ENCODE measurements around the gene CYP24A1.
"Not testable (repeated sequence)": the region's sequence is repeated elsewhere in the genome, so short reads cannot be mapped to it uniquely, and the experiment has no call there.

CYP24A1 gene

GRCh38 chr20:54131675-54132611 is 41.8 kb downstream of the CYP24A1 start:
- peak overlapping the region; percentile 93 for H3K27ac ChIP-seq (ENCODE audit: low read depth, low read length)
- no peaks in the 10 kb centered on the region for H3K36me3 ChIP-seq (ENCODE audit: insufficient read depth, low read length)
- peaks cover 40% of the 10 kb centered on the region for H3K4me1 ChIP-seq (ENCODE audit: control insufficient read depth, insufficient read depth, low read length, unreplicated experiment)
- peak overlapping the region; percentile 35 for H3K4me3 ChIP-seq (ENCODE audit: low read depth, low read length)
- no peak overlapping the region for H2AFZ ChIP-seq (ENCODE audit: low read length, unreplicated experiment)
- H3K27me3 ChIP-seq (ENCODE audit: insufficient read depth, low read length), result no peaks in the 10 kb centered on the region
- no peaks in the 10 kb centered on the region for H3K79me2 ChIP-seq (ENCODE audit: control insufficient read depth, insufficient read depth, low read length, unreplicated experiment)

- H3K79me2 ChIP-seq (ENCODE audit: control insufficient read depth, insufficient read depth, low read length, unreplicated experiment); H3K36me3 ChIP-seq (ENCODE audit: insufficient read depth, low read length); H3K4me3 ChIP-seq (ENCODE audit: low read depth, low read length); H3K27me3 ChIP-seq (ENCODE audit: insufficient read depth, low read length); H3K27ac ChIP-seq (ENCODE audit: low read depth, low read length); H2AFZ ChIP-seq (ENCODE audit: low read length, unreplicated experiment): not testable (repeated sequence)
- H3K4me1 ChIP-seq (ENCODE audit: control insufficient read depth, insufficient read depth, low read length, unreplicated experiment), result peaks cover 40% of the 10 kb centered on the region
Observed at GRCh38 chr20:54131125-54131524, 42.7 kb downstream of the CYP24A1 start.

- H2AFZ ChIP-seq (ENCODE audit: low read length, unreplicated experiment), result no peak overlapping the region
- H3K27ac ChIP-seq (ENCODE audit: low read depth, low read length), result no peak overlapping the region
- peaks cover 34% of the 10 kb centered on the region for H3K4me1 ChIP-seq (ENCODE audit: control insufficient read depth, insufficient read depth, low read length, unreplicated experiment)
- H3K36me3 ChIP-seq (ENCODE audit: insufficient read depth, low read length), result no peaks in the 10 kb centered on the region
- H3K79me2 ChIP-seq (ENCODE audit: control insufficient read depth, insufficient read depth, low read length, unreplicated experiment), result no peaks in the 10 kb centered on the region
- H3K4me3 ChIP-seq (ENCODE audit: low read depth, low read length), result no peak overlapping the region
- no peaks in the 10 kb centered on the region for H3K27me3 ChIP-seq (ENCODE audit: insufficient read depth, low read length)
Observed at GRCh38 chr20:54129350-54129749, 44.4 kb downstream of the CYP24A1 start.

- peaks cover 31% of the 10 kb centered on the region for H3K4me1 ChIP-seq (ENCODE audit: control insufficient read depth, insufficient read depth, low read length, unreplicated experiment)
- H3K27ac ChIP-seq (ENCODE audit: low read depth, low read length), result no peak overlapping the region
- H3K4me3 ChIP-seq (ENCODE audit: low read depth, low read length), result no peak overlapping the region
- no peaks in the 10 kb centered on the region for H3K27me3 ChIP-seq (ENCODE audit: insufficient read depth, low read length)
- no peak overlapping the region for H2AFZ ChIP-seq (ENCODE audit: low read length, unreplicated experiment)
- no peaks in the 10 kb centered on the region for H3K79me2 ChIP-seq (ENCODE audit: control insufficient read depth, insufficient read depth, low read length, unreplicated experiment)
- no peaks in the 10 kb centered on the region for H3K36me3 ChIP-seq (ENCODE audit: insufficient read depth, low read length)
Observed at GRCh38 chr20:54127855-54128574, 45.8 kb downstream of the CYP24A1 start.

- Histone ChIP-seq H3K27ac (ENCODE audit: low read depth, low read length) (no peak overlapping the region), H3K4me3 (ENCODE audit: low read depth, low read length) (no peak overlapping the region), H3K4me1 (ENCODE audit: control insufficient read depth, insufficient read depth, low read length, unreplicated experiment) (peaks cover 36% of the 10 kb centered on the region), H3K36me3 (ENCODE audit: insufficient read depth, low read length) (no peaks in the 10 kb centered on the region), H2AFZ (ENCODE audit: low read length, unreplicated experiment) (no peak overlapping the region), H3K79me2 (ENCODE audit: control insufficient read depth, insufficient read depth, low read length, unreplicated experiment) (no peaks in the 10 kb centered on the region), H3K27me3 (ENCODE audit: insufficient read depth, low read length) (no peaks in the 10 kb centered on the region)
Observed at GRCh38 chr20:54126806-54127655, 46.8 kb downstream of the CYP24A1 start.

GRCh38 chr20:54126328-54126727 is 47.5 kb downstream of the CYP24A1 start:
- peaks cover 36% of the 10 kb centered on the region for H3K4me1 ChIP-seq (ENCODE audit: control insufficient read depth, insufficient read depth, low read length, unreplicated experiment)
- not testable (repeated sequence) for H3K27ac ChIP-seq (ENCODE audit: low read depth, low read length)

GRCh38 chr20:54123587-54124180 is 50.1 kb downstream of the CYP24A1 start:
- Histone ChIP-seq H3K36me3 (ENCODE audit: insufficient read depth, low read length) (no peaks in the 10 kb centered on the region), H3K27me3 (ENCODE audit: insufficient read depth, low read length) (no peaks in the 10 kb centered on the region), H3K4me1 (ENCODE audit: control insufficient read depth, insufficient read depth, low read length, unreplicated experiment) (peaks cover 36% of the 10 kb centered on the region), H3K4me3 (ENCODE audit: low read depth, low read length) (no peak overlapping the region), H3K79me2 (ENCODE audit: control insufficient read depth, insufficient read depth, low read length, unreplicated experiment) (no peaks in the 10 kb centered on the region), H2AFZ (ENCODE audit: low read length, unreplicated experiment) (no peak overlapping the region), H3K27ac (ENCODE audit: low read depth, low read length) (peak overlapping the region; percentile 57)

More at GRCh38 chr20:54126328-54126727, 47.5 kb downstream of the CYP24A1 start:
- not testable (repeated sequence) for H3K4me3 ChIP-seq (ENCODE audit: low read depth, low read length); H2AFZ ChIP-seq (ENCODE audit: low read length, unreplicated experiment); H3K79me2 ChIP-seq (ENCODE audit: control insufficient read depth, insufficient read depth, low read length, unreplicated experiment); H3K36me3 ChIP-seq (ENCODE audit: insufficient read depth, low read length); H3K27me3 ChIP-seq (ENCODE audit: insufficient read depth, low read length)

- H3K79me2 ChIP-seq (ENCODE audit: control insufficient read depth, insufficient read depth, low read length, unreplicated experiment), result no peaks in the 10 kb centered on the region
- peak overlapping the region; percentile 57 for H3K27ac ChIP-seq (ENCODE audit: low read depth, low read length)
- H3K4me1 ChIP-seq (ENCODE audit: control insufficient read depth, insufficient read depth, low read length, unreplicated experiment), result peaks cover 29% of the 10 kb centered on the region
- no peak overlapping the region for H3K4me3 ChIP-seq (ENCODE audit: low read depth, low read length)
- no peaks in the 10 kb centered on the region for H3K36me3 ChIP-seq (ENCODE audit: insufficient read depth, low read length)
- no peaks in the 10 kb centered on the region for H3K27me3 ChIP-seq (ENCODE audit: insufficient read depth, low read length)
- H2AFZ ChIP-seq (ENCODE audit: low read length, unreplicated experiment), result no peak overlapping the region
Observed at GRCh38 chr20:54122681-54123586, 50.9 kb downstream of the CYP24A1 start.

GRCh38 chr20:54122189-54122588 is 51.6 kb downstream of the CYP24A1 start:
- Histone ChIP-seq H3K4me1 (ENCODE audit: control insufficient read depth, insufficient read depth, low read length, unreplicated experiment) (peaks cover 26% of the 10 kb centered on the region), H3K36me3 (ENCODE audit: insufficient read depth, low read length) (no peaks in the 10 kb centered on the region), H3K27me3 (ENCODE audit: insufficient read depth, low read length) (no peaks in the 10 kb centered on the region), H3K27ac (ENCODE audit: low read depth, low read length) (peak overlapping the region; percentile 57), H3K79me2 (ENCODE audit: control insufficient read depth, insufficient read depth, low read length, unreplicated experiment) (no peaks in the 10 kb centered on the region), H2AFZ (ENCODE audit: low read length, unreplicated experiment) (no peak overlapping the region), H3K4me3 (ENCODE audit: low read depth, low read length) (no peak overlapping the region)
